NCI-H2171 (cell line): ENCODE measurements around the gene CCDC88C.

Experiments
- DNase-seq: peaks from one replicate; lab custom pipeline; 2025; lab: John Stamatoyannopoulos, UW

Gene CCDC88C

GRCh38 chr14:91380610-91381371 is 36.8 kb downstream of the CCDC88C start:
- DNase-seq = peak; percentile 93

GRCh38 chr14:91380123-91380522 is 37.5 kb downstream of the CCDC88C start:
- no peak for DNase-seq

GRCh38 chr14:91379579-91379932 is 38.1 kb downstream of the CCDC88C start:
- no peak for DNase-seq

DNA sequence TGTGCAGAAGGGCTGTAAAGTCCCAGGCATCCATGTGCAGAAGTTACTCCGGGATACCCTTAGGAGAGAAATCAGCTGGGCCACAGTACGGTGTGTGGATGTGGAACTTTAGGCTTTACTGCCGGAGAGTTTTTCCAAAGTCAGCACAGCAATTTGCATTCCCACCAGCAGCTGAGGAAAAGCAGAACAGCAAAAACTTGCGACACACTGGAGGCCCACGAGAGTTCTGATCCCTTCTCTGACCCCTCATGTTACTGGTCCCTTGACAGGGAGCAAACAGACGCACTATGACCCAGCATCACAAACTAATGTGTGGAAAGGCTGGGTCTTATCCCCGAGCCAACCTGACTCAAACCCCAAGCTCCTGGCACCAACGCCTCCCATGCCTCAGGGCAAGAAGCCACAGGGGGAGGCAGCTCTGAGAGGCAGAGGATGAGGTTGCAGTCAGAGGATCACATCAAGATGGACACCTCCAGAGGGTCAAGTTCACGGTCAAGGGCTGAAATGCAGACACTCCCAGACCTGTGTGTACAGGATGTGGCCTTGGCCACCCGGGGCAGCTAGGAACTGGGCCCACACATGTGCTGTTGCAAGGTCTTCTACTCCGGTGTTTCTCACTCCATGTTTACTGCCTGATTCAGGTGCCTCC is 38.6 kb downstream of the CCDC88C start:
- DNase-seq = no peak

- DNase-seq = no peak
Observed at GRCh38 chr14:91377700-91378652, 39.6 kb downstream of the CCDC88C start.

DNA sequence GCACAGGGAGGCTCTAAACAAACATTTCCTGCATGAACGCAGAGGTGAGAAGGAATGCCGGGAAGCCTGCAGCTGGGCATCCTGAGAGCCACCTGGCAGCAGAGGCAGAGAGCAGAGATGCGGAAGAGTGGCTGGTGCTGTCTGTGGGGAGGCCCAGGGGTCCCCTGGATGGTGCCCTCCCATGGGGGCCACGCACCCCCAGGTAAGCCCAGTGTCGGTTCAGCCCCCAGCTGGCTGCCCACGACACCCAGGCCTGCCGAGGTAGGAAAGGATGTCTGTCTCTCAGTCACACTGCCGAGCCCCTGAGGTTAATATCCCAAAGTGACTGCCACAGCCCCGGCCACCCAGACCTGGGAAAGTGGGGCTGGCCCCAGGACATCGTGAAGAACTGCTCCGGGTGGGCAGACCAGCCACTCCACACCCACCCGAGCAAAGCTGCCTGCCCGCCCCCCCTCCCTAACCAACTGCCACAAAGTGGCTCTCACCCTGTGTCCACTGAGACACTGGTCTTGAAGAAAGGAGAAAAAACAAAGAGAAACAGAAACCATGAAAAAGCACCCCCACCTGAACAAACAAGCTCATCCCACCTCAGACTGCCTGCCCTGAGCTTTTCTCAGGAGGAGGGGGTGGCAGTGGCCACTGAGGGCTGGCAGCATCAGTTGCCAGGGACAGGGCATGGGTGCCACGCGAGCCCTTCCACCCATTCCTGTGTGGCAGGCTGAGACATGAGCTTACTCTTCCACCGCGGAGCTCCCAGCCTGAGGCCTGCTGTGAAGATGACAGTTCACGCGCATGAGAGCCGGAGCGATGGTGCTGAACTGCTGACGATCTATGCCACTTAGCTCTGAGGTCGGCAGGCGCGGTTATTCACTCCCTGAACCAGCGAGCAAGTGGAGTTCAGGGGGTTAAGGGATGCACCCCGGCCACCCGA is 40.8 kb downstream of the CCDC88C start:
- DNase-seq = peak; percentile 38

GRCh38 chr14:91375720-91376452 is 41.7 kb downstream of the CCDC88C start:
- DNase-seq = no peak

GRCh38 chr14:91374879-91375702 is 42.5 kb downstream of the CCDC88C start:
- DNase-seq = peak; percentile 69

GRCh38 chr14:91374287-91374878 is 43.2 kb downstream of the CCDC88C start:
- DNase-seq = no peak

- DNase-seq = peak; percentile 57
Observed at GRCh38 chr14:91373591-91374254, 43.9 kb downstream of the CCDC88C start.

DNA sequence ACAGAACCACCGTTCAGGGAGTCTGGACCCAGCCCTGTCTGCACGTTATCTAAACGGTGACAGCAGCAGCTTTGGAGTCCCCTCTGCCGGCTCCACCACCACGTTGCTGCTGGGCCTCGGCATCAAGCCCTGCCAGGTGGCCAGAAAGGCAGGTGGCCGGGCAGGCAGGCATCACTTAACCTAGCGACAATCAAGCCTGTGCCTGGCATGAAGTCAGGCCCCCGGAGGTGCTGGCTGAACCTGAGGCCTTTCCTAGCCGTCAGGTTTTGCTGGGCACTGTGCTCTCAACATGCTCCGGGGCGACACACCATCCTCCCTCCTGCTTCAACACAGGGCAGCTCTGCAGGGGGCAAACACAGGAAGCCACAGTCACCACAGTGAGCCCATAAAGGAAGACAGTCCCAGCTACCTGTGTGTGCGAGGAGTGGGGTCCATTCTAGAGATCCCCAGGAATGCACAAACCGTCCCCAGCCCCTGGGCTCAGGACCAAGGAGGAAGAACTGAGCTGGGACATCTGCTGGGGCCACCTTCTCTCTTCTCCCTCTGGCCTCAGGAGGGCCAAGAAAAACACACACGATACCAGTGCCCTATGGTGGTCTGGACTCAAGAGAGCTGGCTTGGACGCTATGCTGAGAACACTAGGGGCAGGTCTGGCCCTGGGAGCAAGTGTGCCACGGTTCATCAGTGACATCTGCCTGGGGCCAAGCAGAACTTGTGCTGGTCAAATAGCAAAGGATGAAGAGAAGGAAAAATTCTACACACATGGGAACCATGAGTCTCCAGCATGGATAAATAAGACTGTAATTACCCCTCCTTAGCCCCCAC is 44.7 kb downstream of the CCDC88C start:
- DNase-seq = peak; percentile 28

DNA sequence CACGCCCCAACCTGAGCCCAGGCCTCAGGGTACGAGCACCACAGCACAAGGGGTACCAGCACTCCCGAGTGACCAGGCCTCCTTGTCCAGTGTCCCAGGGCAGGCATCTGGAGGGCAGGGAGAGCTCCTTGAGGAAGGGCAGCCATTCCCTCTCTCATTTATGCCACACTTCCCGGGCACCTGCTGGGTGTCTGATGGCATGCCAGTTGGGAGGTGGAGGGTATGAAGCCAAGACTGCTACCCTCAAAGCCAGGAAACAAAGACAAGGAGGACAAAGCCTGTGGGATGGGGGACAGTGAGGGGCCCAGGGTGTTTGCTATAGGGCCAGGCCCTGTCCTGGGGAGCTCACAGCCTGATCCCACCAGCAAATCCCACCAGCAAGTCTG is 45.6 kb downstream of the CCDC88C start:
- no peak for DNase-seq

- DNase-seq = no peak
Observed at GRCh38 chr14:91371011-91371989, 46.3 kb downstream of the CCDC88C start.

- DNase-seq = peak; percentile 89
Observed at GRCh38 chr14:91369628-91370445, 47.8 kb downstream of the CCDC88C start.

- no peak for DNase-seq
Observed at GRCh38 chr14:91368776-91369416, 48.7 kb downstream of the CCDC88C start.
